A673 (cell line): ENCODE data around the gene CALCOCO2.

Experiments
- CTCF ChIP-seq: fragments of 300-800, 200-600 bp; sonication (generic); conservative IDR thresholded peaks from 2 replicates; pipeline ENCODE4 v1.5.1; 2017; ENCODE audit warnings: low read depth, mild to moderate bottlenecking, antibody characterized with exemption, low read length, moderate library complexity, mixed read lengths
- EZH2 ChIP-seq: fragments of 200-600 bp; sonication (generic); IDR thresholded peaks from 2 replicates; pipeline ENCODE4 v1.6.1; 2017; ENCODE audit warnings: borderline replicate concordance, low read depth, mild to moderate bottlenecking, mixed read lengths, antibody characterized with exemption, low read length; ENCODE audit not compliant: poor library complexity, severe bottlenecking

- TF ChIP-seq CTCF (no peak), EZH2 (no peak)
Measured at GRCh38 chr17:48873209-48873608, 42.4 kb downstream of the CALCOCO2 start.
